ENCODE results near the gene STAB1. TPM values are rescaled to one million over a fixed set of nuclear protein-coding genes. Genes with fewer than 3 reads are reported as not detected.

STAB1 gene
- total and polyA plus RNA-seq, 2 experiments from 2014 or later = 0.90 to 1.9 TPM

- no peak overlapping the region for H3K4me2 ChIP-seq
- no peak overlapping the region for H3K27ac ChIP-seq (ENCODE audit: low read depth)
These were observed 36.0 kb downstream of the STAB1 start for GRCh38 chr3:52530918-52531826.

More at GRCh38 chr3:52530918-52531826, 36.0 kb downstream of the STAB1 start:
- Mint-ChIP-seq H3K9me3 (no peaks in the 10 kb centered on the region), H3K27me3 (ENCODE audit: insufficient read depth, low read depth, poor library complexity) (peaks cover 14% of the 10 kb centered on the region), H3K4me3 (peak overlapping the region; percentile 24; the same call in 1 of the 3 replicates), H3K4me1 (peaks cover 23% of the 10 kb centered on the region), H3K27ac (no peak overlapping the region), H3K36me3 (ENCODE audit: low read depth) (peaks cover 34% of the 10 kb centered on the region)
- ATAC-seq = no peak
- peaks cover 16% of the 10 kb centered on the region for H4K20me1 ChIP-seq (replicated peaks; ENCODE audit: insufficient read depth)
- no peak for TF ChIP-seq JUNB (IDR thresholded peaks at IDR 0.05; ENCODE audit: unreplicated experiment)
- TF ChIP-seq REST (IDR thresholded peaks at IDR 0.05; ENCODE audit: unreplicated experiment) = no peak
- no peak for TF ChIP-seq ZNF462 (CRISPR knock-in tag; IDR thresholded peaks at IDR 0.05)
- H3K9me2 ChIP-seq (ENCODE audit: insufficient read depth) = no peaks in the 10 kb centered on the region
- peaks cover 23% of the 10 kb centered on the region for H3K4me1 ChIP-seq (ENCODE audit: insufficient read depth)
- peaks cover 35% of the 10 kb centered on the region for H3K79me2 ChIP-seq (replicated peaks; ENCODE audit: insufficient read depth)
- H3K4me3 ChIP-seq = no peak overlapping the region
- DNase-seq (ENCODE audit: low spot score) = no peak
- H3K27me3 ChIP-seq (ENCODE audit: insufficient read depth) = no peaks in the 10 kb centered on the region
- H2AFZ ChIP-seq = no peak overlapping the region
- peaks cover 10% of the 10 kb centered on the region; the same call in 1 of the 2 replicates for H3K36me3 ChIP-seq (ENCODE audit: insufficient read depth)
- H3F3A ChIP-seq (replicated peaks; ENCODE audit: low read depth) = peaks cover 18% of the 10 kb centered on the region
